GM19372 (cell line): ENCODE measurements around the gene TBC1D9.
A peak's percentile ranks its signal among the peaks of the same experiment; 100 is the strongest.

Experiments
- ATAC-seq: cut with Tn5 transposase; IDR thresholded peaks from one replicate; pipeline ENCODE4 v1.9.1; 2021; ENCODE audit warnings: mild to moderate bottlenecking, low read depth, moderate library complexity; ENCODE audit not compliant: unreplicated experiment

The TBC1D9 gene

DNA sequence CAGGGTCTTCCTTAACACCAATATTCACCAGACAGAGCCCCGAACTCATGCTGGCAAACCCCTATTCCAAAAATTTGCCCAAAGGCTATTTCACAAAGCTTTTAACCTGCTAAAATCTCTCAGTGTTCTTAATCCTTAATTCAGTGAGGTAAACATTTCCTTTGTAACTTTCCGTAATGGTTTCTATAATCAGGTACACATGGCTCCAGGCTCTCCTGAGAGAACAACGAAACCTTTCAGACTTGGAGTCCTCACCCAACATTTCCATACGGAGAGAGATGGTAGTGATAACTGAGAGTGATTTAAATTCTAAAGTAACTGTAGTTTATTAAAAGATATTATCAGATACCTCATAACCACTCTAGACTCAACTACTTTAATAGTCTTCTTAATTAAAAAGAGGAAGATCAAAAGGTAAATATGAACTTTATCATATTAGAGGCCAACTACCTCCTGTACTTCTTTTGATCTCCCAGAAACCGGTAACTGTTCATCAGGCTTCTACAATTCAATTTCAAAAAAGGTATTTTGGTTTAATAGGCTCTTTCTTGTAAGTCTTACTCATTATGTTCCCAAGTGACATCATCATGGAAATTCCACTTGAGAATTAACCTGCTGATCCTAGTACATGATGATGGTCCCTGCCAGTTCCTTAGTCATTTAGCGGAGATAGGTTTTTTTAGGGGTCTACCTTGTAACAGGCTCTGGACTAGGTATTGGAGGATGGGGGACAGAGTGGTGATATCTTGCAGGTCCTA, 96.1 kb downstream of the TBC1D9 start:
- no peak for ATAC-seq

DNA sequence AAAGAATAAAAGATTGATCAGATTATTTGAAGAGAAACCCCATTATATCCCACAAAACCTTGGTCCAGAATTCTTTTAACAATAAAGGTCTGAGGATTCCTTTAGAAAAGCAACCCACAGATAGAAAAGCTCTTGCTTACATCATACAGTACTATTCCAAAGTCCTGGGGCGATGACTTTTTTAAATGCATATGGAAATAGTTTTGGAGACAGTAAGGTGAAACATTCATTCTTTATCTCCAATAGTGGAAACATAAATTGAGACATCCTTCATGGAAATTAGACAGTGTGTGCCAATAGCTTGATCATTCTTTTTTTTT, 101.7 kb downstream of the TBC1D9 start:
- ATAC-seq = no peak

DNA sequence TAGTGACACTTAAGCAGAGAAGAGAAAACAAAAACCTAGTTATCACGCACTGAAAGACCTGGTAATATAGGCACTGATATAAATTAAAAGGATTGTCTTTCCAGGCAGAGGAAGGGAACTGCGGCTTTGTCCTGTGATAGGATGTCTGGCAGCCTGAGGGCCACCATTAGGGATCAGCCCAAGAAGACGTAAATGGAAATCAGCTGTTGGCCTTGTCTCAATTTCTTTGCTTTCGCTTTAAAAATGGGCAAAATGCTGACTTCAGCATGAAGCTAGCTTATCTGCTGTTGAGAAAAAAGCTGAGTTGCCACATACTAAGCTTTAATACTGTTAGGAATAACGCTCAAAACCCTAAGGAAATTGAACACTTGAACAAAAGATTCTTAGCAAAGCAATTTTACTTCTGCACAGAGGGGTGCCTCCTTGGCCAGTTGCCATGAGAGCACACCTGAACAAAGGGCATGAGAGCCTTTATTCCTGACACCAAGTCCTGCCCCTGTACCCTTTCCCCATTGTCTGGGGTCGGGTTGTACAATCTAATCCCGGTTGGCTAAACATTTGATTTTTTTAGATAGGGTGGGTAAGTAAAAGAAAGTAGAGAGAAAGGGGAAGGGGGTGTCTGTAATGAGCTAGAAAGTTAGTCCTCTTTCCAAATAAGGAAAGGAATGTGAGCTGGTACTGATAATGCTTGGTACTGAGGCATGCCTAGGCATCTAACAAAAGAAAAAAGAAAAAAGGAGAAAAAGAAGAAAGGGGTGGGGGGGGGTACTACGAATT, 102.3 kb downstream of the TBC1D9 start:
- ATAC-seq = no peak

DNA sequence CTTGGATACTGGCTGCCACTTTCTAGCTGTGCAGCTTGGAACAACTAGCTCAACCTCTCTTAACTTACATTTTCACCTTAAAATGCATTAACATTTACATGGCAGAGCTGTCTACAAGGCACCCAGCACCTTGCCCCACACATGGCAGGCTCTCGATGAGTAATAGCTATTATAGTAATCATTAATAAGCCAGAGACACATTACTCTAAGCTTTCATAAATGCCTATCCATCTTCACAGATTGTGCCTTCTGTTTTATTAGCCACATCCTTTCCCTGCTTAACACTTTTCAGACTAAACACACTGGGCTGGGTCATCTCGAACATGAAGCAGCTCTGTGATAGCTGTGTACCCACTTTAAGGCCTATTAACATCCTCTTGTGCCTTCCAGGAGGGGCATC, 103.6 kb downstream of the TBC1D9 start:
- no peak for ATAC-seq

DNA sequence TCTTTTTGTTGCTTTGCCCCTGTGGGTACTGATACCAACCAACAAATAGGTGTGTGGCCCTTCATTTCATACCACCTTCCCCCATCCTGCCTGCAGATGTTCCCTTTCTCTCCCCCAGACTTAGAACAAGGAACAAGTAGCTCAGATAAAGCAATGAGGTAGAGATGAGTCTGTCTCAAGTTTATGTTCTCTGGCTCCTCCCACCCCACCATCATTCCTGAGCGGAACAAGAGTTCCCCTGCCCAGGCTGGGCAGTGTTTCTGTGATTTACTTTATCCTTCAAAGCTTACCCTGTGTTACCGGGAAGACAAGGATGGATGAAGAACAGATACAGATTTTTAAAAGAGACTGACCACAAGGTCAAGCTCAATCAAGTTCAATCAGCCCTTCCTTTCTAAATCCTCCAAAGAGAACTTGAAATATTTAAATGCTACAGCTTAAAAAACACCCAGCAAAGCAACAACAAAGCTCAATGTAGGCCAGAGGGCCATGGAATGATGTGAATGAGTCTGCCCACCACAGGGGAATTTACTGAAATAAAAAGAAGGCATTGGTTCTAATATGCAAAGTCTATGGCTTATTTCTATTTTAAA, 107.4 kb downstream of the TBC1D9 start:
- no peak for ATAC-seq

DNA sequence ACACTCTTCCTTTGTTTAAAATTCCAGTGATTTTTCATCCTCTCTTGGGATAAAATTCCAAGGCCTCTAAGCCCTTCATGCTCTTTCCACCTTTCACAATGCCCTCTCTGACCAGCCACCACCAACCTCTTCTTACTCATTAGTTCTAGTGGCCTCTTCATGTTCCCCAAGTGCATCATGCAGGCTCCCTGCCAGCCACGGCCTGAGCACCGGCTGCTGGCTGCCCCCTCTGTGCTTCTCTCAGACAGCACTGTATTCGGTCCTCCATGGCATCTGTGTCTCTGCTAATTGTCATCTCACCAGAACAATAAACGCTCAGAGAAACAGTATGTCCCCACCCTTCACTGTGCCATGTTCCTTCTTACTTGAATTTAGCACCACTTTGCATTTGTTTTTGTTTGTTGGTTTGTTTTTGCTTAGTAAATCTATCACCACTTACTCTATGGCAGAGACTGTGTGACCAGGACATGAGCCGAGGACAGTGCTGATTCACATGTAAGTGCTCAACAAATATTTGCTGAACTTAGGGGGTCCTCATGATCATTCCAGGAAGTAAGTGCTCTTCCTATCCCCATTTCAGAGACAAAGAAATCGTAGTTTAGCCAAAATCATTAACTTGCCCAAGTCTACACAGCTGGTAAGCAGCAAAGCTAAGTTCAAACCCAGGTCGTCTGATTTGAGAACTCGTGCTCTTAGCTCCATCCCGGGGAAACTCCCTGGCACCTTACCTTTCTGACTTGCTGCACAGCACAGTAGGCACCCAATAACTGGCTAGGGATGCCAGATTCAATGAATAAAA, 110.4 kb downstream of the TBC1D9 start:
- ATAC-seq = no peak

DNA sequence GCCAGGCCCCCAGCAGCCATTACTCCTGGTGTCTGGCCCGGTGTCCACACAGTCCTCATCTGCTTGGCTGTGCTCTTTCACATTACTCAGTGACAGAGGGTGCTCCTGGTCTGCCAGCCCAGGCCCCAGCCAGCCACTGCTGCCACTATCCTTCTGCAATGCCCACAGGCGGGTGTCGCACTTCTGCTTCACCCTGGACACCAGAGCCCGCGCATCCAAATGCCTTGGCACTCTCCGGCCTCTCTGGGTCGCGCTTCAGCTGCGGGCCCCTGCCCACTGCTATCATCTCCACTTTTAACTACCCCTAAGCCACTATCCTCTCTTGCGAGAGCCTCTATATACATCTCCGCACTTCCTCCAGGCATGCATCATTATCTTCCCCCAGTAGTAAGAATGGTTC, 111.0 kb downstream of the TBC1D9 start:
- no peak for ATAC-seq

DNA sequence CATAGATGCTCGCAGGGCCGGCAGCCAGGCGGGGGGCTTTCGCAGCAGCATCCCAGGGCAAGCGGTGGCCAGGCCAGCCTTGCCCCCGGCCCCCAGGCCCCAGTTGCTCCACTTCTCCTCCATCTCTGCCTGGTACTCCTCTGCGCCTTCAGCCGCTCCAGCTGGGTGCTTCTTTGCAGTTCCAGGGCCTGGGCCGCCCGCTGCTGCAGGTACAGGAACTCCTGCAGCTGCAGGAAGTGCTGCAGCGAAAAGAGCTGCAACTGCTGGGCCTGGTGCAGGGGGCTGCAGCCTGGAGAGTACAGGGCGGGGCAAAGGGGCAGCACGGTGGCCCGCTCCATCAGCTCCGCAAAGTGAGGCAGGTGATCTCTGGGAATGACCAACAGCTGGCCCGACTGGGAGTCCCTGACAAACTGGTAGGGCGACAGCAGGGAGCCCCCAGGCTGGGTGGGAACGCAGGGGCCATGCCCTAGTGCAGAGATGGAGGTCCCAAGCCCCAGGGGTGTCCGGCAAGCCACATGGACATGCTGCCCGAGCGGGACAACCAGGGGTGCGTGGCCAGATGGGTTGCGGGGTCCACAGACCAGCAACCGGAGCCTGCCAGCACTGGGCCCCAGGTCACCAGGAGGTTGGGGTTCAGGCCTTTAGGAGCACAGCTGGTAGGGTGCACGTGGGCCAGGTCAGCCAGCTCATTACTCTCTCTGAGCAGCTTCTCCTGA, 111.6 kb downstream of the TBC1D9 start:
- no peak for ATAC-seq

DNA sequence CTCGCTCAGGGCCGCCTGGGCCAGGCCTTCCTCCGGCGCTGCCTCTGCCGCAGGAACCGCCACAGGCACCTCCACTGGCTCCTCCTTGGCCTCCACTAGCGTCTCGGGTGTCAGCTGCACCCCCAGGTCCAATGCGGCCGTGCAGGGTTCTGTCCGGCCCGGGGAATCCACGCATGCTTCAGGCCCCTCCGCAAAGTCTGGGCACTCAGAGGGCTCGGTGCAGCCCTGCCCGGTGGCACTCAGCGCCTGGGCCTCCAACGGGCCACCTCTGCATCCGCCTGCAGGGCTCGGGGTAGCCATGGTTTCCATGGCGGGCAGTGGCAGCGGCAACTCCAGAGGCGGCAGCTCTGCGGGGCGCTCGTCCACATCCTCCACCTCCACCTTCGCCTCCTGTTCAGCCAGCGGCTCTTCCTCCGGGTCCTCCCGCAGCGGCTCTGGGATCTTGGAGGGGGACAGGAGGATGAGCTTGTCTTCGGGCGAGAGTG, 112.6 kb downstream of the TBC1D9 start:
- ATAC-seq = no peak

DNA sequence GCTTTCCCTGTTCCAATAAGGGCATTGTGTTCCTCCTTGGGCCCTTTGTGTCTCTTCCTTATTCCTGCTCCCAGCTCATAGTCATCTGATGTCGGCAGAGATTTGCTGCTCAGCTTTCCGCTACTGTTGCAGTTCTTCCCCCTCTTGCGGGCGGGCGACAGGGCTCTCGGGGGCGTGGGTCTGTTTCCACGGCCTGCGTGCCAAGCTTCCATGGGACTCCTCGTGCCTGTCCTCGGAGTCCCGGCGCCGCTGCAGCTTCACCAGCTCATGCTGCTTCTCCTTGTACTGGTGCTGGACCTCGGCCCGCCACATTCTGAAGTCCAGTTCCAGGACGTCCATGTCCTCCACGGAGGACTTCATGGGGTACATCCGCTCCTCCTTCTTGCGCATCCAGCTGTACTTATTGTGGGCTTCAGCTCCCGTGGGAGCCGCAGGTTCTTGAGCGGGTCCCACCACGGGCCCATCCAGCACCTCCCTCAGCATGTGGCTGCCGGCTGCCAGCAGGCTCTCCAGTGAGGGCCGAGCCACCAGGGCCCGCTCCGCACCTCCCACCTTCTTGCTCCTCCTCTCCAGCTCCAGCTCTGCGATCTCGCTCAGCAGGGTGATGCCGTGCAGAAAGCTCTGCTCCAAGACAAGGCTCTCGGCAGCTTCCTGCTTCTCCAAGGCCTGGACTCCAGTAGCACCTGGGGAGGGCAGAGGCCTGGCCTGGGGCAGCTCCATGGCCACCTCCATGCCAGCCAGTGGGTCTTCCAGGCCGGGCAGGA, 113.3 kb downstream of the TBC1D9 start:
- no peak for ATAC-seq

DNA sequence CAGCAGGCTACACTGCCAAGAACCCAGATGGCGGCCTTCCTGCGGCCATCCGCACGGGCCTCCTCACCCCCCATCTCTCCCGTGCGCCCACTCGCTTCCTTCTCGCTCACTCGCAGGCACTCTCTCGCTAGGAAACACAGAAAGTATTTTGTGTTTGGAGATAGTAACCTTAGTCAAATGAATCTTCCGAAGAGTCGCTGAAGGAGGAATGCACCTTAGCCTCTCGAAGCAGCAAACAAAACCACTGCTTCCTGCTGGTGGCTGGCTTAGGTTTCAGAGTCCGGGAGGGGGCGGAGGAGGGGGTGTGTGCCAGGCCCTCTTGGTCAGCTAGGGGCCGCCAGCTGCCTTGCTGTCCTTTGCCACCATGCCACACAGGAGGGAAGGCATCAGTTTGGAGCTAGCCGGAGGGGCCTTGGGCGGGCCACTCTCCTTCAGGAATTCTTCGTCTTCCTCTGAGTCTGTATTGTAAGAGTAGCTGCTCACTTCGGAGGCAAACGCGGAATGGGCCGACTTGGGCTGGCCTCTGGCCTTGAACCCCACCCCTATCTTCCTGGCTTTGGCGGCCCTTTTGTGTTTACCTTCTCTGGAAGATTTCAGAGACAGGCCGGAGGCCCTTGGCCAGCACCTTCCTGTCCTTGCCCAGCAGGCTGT, 114.3 kb downstream of the TBC1D9 start:
- no peak for ATAC-seq

DNA sequence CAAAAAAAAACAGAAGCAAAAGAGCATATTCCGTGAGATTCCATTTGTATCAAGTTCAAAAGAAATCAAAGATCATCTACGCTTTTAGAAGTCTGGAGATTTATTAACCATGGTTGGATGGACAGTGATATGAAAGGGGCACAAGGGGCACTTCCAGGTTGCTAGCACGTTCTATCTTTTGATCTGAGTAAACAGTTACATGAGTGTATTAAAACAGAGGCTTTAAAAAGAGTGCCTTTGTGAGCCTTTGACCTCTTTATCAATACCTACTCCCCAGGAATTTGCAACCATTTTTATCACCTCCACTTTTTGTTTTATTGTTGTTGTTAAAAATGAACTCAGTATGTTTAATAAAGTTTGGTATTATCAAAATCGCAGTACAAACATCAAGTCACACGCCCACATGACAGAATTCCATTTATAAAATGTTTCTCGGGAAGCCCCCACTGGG, 115.1 kb downstream of the TBC1D9 start:
- no peak for ATAC-seq

DNA sequence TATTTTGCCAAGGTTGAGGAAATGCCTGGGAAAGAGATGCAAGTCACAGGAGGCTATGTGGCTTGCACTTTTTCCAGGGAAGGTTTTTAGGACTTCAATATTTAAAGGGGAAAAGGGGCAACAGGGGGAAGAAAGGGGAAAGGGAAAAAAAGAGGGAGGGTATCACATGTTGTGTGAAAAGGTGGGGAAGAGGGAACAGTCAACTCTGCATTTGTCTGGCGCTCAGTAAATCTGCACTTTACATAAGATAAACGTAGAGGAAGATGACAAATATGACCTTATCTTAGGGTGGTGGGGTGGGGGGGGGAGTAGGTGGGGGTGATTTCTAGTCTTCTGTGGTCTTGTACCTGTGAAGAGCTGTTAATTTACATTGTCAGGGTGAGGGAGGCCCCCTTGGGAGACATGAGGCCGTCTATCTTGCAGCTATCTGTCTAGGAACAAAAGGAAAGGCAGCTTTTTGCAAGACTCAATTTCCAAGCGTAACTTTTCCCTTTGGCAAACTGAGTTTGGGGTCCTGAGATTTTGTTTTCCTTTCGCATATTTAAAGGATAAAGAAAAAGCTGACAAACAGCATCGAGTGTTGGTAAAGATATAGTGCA, 115.9 kb downstream of the TBC1D9 start:
- ATAC-seq = no peak

DNA sequence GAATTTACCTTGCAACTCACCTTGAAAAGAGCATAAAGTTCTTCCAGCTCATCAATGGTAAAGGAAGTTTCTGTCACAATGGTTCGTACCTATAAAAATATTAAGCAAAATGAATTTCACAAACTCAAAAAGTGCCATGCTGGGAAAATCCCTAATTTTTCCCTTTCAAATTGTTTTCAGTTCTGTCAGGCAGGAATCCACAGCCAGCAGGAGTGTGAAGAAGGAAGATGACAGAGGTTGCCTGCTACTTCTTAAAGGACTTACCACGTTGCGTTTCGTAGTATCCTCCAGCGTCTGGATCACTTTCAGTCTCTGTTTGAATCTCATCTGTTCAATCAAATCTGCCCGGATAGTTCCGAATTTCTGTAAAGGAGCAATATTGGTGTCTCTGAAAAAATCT, 117.1 kb downstream of the TBC1D9 start:
- no peak for ATAC-seq

DNA sequence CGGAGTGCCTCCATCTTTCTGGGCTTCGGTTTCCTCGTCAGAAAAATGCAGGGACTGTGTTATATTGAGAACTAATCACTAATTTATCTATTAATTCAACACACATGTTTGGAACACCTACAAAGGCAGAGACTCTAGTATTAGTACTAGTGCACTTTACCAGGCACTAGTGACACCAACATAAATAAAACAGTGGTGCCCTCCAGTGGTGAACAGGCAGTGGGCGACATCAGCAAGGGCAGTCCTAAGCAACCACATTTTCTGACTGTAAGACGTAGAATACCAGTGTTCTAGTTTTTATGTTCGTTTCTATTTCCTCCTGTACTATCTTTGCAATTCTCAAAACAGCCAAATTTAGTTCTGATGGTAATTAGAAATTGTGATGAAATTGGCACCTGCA, 118.3 kb downstream of the TBC1D9 start:
- ATAC-seq = peak; percentile 72

DNA sequence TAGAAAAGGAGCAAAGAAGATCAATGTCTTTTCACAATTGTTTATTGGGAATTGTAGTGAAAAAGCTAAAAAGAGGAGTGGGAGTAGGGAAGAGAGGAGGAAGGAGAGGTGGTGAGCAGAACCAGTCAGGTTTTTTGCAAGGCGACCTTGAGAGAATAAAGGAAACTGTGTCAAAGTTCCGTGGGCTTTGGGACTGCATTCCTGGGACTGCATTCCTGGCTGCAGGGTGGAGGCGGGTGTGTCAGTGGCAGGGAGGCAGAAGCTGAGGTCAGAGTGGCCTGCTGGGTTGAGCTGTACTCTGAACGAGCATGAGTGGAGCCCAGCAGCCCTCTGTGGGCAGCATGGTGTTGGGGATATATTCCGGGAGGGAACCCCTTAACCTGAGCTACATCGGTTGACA, 120.6 kb downstream of the TBC1D9 start:
- ATAC-seq = no peak

DNA sequence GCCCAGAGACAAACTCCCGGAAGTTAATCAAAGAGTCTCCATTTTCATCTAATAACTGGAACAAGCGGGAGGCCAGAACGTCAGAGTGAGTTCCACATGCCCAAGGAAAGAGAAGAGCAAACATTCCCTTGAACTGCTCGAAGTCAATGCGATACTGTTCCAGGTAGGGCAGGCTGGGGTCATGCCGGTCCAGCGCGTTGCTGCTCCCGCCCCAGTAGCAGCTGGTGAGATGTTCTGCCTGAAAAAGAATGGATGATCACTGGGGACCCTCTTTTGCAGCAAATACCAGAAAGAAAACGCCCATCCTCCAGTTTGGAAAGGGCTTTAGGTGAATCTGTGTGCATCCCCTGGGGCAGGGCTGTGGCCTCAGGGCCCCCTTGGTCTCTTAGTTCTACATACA, 122.2 kb downstream of the TBC1D9 start:
- ATAC-seq = no peak

DNA sequence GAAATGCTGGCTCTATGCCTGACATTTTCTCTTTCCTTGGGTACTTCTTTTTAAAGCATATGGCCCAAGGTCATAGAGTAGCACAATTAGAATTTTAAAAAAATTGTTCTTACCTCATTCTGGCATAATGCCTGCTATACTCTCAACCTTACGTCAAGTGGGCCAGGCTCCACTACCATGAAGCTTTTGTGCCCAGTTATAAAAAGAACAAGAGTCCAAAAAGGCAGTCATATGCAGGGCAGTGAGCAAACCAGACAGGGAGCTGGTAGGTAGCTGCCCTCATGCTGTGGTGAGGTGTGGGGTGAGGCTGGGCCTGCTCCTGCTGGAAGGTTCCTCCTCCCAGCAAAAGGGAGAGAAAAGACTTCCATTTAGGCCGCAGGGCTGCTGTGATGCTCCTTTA, 123.1 kb downstream of the TBC1D9 start:
- ATAC-seq = no peak

DNA sequence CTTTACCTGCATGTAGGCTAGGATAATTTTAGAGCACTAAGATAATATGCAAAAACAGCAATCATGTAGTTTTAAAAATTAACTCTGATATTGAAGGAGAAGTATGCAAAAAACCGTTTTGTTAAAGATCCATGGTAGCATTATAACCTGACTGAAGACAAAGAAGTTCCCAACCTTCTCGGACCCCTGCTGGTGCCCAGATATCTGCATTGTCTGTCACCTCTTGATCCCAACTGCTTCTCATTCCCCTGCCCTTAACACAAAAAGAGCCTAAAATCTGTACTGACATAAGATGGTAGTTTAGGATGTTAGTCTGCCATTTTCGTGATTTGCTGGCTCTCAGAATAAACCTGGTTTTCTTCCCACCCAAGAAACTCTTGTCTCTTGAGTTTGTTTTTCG, 125.9 kb downstream of the TBC1D9 start:
- ATAC-seq = no peak
